HG03039 (cell line): ENCODE measurements around the gene ST3GAL5.
A peak's percentile ranks its signal among the peaks of the same experiment; 100 is the strongest.
"Not testable (repeated sequence)": the region's sequence is repeated elsewhere in the genome, so short reads cannot be mapped to it uniquely, and the experiment has no call there.

Source experiments
- ATAC-seq: cut with Tn5 transposase; IDR thresholded peaks from one replicate; pipeline ENCODE4 v1.9.1; 2021; ENCODE audit warnings: mild to moderate bottlenecking, moderate library complexity; ENCODE audit not compliant: unreplicated experiment

Gene ST3GAL5

DNA sequence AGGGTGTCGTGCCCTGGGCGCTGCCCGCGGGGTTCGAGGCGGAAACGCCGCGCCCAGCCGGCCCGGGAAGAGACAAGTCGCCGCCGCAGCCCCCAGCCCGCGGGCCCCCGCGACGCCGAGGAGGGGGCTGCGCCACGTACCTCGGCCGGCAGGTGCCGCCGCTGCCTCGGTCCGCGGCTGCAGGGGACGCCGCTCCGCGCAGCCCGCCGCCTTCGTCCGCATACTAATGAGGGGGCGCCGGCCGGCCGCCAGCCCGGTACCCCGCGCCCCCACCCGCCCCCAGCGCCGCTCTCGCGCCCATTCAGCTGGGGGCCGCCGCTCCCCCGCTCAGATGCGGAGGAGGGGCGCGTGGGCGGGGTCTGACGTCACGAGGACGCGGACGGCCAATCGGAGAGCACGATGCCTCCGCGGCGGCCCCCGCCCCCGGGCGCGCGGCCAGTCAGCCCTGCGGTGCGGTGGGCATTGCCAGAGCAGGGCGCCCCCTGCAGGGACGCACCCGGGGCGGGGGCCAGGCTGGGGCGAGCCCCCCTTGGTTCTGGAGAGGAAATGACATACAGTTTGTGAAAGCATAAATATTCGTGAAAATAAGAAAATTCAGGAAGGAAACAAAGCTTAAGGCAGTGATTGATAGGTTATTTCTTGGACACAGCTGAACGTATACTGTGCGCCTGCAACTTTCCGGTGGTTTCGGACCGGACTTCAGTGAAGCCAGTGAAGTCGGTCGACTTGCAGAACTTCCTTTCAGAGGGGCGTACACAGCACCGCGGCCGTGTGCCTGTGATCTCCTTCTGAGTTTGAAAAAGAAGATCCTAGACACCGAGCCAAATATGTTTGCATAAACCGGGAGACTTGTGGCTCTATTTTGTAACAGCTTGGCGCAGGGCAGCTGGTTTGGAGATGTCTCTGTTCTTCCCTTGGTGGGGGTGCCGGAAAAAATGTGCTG lies at the start of gene ST3GAL5:
ST3GAL5 (minus strand) TSS at position 307 of the 943 bp plus-strand sequence; CDS start at position 222, 85 bp downstream.
- peak; percentile 87 for ATAC-seq

- no peak for ATAC-seq
These were observed 49.7 kb upstream of the ST3GAL5 start for GRCh38 chr2:85938456-85938855.

DNA sequence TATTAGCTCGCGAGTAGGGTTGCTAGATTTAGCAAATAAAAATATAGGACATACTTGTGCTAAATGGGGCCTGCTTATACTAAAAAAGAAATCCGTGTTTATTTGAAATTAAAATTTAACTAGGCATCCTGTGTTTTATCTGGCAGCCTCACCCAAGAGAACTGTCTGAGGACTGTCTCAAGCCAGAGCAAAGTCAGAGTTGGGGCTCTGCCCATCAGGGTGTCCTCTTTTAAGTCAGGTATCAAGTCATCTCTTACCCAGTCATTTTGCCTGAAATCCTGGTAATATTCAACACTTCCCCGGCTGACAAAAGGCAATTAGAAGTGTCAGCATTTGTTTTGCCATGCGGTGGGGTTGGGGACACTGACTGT lies 48.3 kb upstream of the ST3GAL5 start:
- ATAC-seq = no peak

DNA sequence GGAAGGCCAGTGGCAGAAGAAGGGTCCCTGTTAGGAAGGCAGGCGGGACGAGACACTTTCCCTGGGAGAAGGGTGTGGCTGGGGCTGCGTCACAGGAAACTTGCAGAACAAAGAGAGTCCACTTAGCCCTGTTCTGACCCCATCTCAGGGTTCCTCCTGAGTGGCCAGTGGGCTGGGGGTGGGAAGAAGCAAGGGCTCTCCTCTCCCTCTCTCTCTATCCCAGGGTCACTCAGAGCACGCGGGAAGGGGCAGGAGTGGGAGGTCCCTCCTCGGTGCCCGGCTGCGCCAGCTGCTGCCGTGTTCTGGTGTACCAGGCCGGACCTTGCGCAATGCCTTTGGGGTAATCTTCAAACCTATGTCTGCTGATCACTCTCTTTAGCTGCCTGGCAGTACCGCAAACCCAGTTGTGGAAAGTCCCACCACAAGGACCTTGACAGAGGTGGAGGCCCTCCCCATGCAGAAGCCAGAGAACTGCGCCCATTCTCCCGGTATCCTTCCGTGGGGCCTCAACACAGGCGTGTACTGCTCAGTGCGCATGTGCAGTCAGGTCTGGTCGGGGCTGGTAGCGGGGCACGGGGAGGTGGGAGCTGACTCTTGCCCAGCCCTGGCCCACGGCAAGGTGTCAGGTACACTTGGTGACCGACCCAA lies 47.8 kb upstream of the ST3GAL5 start:
- no peak for ATAC-seq

DNA sequence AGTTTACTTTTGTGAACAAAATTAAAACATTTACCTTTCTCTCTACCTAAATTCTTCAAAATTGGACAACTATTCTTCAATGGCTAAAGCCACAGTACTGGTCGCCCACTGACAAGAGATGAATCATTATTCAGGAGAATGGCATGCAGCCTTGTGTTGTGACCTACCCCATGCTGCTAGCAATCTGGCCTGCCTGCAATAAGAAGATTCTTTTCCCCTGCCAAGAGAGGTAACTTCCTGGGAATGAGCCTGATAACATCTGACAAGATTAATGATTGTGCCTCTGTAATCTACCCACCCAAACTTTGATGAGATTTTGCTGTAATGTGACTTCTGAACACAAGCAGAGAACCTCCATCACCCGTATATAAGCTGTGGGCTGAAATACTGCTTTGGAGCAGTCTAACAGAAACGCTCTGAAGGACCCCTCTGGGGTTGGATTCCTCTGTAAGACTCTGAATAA lies 47.0 kb upstream of the ST3GAL5 start:
- ATAC-seq = no peak

DNA sequence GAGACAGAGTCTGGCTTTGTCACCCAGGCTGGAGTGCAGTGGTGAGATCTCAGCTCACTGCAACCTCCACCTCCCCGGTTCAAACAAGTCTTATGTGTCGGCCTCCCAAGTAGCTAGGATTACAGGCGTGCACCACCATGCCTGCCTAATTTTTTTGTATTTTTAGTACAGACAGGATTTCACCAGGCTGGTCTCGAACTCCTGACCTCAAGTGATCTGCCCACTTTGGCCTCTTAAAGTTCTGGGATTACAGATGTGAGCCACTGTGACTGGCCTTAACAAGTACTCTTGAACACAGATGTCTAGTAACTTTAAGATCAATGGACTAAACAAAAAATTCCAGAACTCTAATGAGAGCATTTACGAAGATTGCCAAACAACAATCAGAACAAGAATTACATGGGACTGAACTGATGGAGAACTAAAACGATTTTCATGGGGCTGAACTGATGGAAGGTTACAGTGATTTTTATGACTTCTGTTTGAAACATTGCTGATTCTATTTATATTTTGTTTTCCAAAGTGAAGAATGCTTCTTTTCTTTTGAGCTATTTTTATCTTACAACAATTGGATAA lies 46.5 kb upstream of the ST3GAL5 start:
- no peak for ATAC-seq

GRCh38 chr2:85933753-85934594 lies 45.2 kb upstream of the ST3GAL5 start:
- no peak for ATAC-seq

DNA sequence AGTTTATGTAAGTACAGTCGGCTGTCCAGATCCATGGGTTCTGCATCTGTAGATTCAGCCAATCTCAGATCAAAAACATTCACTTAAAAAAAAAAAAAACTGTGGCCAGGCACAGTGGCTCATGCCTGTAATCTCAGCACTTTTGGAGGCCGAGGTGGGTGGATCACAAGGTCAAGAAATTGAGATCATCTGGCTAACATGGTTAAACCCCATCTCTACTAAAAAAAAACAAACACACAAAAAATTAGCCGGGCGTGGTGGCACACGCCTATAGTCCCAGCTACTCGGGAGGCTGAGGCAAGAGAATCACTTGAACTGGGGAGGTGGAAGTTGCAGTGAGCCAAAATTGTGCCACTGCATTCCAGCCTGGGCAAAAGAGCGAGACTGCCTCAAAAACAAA lies 42.4 kb upstream of the ST3GAL5 start:
- not testable (repeated sequence) for ATAC-seq

DNA sequence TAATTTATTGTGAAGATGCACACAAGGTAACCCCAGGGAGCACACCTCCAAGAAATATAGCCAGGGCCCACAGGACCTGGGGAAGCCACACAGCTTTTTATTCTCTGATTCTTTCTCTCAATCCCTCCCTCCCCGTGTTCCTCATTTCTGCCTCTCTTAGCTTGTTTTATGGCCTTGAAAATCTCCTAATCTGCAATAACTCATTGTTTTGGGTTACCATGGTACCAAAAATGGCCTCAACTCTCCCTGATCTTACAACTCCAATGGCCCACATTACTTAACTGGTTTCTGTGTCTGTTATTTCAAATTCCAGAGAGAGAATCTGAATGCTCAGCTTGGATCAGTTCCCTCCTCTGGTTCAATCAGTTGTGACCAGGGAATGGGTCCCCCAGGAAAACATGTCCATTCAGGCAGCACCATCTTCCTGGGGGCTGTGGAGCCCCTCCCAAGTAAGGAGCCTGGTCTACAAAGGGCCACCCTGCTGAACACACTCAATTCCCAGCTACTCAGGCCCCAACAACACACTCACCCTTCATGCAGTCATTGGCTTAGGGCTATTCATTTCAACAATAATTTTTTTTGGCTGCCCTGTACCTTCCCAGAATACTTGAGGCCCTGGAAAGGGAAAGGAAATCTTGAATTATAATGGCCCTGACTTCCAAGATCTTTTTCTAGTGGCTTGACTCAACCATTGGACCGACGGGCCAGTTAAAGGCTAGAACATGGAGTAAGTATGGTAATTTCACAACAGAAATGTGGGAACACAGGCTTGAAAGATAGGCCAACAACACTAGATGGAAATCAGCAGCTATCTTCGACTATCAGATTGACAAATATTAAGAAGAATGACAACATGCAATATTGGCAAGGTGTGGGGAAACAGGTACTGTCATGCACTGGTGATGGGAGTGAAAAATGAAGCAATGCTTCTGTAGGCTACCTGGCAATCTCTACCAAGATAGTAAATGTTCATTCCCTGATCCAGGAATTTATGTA lies 41.6 kb upstream of the ST3GAL5 start:
- no peak for ATAC-seq

DNA sequence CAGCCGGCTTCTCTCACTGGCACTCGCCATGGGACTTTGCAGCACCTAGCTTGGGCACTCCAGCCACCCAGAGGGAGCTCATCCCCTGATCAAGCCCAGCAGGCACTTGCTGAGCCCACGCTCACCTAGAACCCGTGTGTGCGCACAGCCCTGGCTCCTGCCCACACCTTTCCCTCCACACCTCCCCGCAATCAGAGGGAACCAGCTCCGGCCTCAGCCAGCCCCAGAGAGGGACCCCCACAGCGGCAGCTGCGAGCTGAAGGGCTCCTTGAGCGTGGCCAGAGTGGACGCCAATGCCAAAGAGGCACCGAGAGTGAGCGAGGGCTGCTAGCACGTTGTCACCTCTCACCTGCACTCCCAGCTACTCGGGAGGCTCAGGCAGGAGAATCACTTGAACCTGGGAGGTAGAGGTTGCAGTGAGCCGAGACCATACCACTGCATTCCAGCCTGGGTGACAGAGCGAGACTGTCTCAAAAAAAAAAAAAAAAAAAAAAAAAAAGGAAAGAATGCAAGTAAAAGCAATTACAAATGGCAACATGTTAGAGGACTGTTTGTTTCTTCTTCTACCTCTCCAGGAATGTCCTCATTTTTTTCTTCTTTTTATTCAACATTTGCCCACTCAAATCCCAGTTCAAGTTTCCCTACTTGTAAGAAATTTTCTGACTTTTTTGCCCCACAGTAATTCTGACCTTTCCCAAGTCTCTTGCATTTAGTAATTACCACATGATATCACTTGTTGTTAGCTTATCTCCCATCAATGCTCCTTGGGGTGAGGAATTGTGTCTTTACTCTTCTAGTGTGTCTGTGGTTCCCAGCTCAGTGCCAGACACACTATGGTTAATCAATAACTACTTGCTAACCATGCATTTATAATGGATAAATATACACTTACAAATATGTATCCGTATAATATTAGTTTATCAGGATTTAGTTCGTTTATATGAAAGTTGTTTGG lies 40.6 kb upstream of the ST3GAL5 start:
- ATAC-seq = no peak

- no peak for ATAC-seq
These were observed 38.3 kb upstream of the ST3GAL5 start for GRCh38 chr2:85926931-85927661.

- no peak for ATAC-seq
These were observed 37.7 kb upstream of the ST3GAL5 start for GRCh38 chr2:85926526-85926925.

DNA sequence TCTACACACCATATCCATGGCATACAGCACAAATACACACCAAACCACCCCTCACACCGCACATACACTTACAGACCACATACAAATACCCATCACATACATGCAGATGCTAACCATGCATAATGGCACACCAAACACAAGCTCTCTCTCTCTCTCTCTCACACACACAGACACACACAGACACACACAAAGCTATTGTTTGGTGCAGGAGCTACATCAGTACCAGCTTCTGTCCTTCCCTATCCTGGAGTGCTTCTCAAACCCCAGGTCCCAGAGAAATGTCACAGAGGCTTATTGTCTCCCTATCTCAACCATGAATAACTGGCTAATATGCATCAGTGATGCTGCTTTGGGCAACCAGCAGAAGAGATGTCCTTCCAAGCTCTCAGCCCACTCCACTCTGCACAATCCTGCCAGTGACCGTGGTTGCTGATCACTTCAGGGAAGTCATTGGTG lies 36.5 kb upstream of the ST3GAL5 start:
- ATAC-seq = no peak

DNA sequence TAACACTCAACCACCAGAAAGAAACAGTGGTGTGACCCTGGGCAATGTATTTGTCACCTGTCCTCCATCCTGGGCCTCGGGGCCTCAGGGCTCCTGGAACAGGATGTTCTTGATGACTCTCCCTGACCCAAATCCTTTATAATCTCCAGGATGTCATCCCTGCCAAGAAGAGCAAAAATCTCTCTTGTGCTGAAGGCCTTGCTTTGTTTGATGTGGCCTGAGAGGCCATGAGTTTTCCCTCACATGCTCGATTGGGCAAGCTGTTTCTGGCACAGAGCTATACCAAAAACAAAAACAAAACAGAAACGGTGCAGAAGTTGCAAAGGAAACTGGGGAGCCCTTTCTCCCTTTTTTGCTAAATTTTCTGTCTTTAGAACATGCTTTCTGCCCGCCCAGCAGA lies 35.7 kb upstream of the ST3GAL5 start:
- no peak for ATAC-seq

GRCh38 chr2:85922199-85922598 lies 33.4 kb upstream of the ST3GAL5 start:
- no peak for ATAC-seq

- ATAC-seq = no peak
These were observed 32.9 kb upstream of the ST3GAL5 start for GRCh38 chr2:85921659-85922058.

DNA sequence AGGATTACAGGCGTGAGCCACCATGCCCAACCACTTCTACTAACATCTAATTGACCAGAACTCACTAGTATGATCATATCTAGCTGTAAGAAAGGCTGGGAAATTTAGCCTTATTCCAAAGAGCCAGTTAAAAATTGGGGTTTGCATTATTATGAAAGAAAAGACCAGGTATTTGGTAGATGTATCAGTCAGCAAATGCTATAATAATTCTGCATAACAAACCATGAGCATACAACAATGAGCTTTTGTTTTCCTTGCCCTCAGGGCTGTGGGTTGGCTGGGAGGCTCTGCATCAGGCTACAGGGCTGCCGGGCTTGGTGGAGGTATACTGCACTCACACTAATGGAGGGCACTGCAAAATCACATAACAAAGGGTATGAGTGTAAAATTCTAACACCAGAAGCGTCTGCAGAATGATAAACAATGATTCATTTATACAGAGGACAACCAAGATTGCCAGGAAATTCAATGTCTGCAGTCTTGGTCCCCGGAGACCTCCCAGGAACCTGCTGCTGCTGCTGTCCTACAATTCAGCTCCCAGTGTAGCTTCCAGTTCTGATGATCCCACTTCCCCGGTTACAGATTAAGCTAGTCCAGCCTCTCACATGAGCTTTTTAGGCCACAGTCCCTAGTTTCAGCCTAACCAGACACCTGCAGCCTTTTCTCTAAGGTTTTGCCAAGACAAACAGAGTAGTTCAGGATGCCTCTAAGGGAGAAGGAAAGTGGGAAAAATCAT lies 32.2 kb upstream of the ST3GAL5 start:
- ATAC-seq = no peak
